ENCODE data around the gene SLC16A11. TPM values are rescaled to one million over a fixed set of nuclear protein-coding genes. Genes with fewer than 3 reads are reported as not detected.

SLC16A11 gene
- polyA plus RNA-seq, 3 donors from 2014 or later, result 1.2 to 3.9 (median 3.1) TPM

DNA sequence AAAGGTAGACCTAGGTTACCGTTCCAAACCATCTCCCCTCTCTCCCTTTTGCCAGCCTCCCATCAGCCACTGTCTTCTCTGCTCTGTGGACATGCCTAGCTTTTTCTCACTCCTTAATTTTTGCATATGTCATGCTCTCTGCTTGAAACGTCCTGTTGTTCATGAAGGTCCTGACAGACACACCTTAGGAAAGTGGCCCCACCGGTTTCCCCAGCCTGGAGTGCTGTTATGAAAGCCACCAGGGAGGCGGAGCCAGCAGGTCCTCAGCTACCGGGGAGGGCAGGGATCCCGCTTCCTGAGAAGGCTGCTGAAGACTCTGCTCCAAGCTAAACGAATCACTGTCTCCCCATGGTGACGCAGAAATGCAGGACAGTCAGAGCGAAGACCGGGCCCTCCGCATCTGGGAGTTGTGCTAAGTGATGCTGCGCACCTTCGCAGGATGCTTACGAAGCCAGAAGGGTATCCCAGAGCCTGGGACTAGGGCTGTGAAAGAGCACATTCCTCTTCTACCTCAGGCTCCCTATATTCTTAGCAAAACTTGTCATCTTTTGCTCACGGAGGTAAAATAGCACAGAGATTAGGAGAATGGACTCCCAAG lies 2.3 kb upstream of the SLC16A11 start:
- Mint-ChIP-seq H3K9me3 (no peaks in the 10 kb centered on the region), H3K4me1 (peaks cover 35 to 40% of the 10 kb centered on the region in 2 donors), H3K27me3 (ENCODE audit: low read depth in 3 of 3) (peaks cover 2 to 10% (median 6%) of the 10 kb centered on the region in 3 donors), H3K27ac (peak overlapping the region in 5 of 6 donors; percentile 10 to 91 (median 84)), H3K4me3 (peak overlapping the region; percentile 75 to 92 (median 85)), H3K36me3 (no peaks in the 10 kb centered on the region)
- no peak for DNase-seq

DNA sequence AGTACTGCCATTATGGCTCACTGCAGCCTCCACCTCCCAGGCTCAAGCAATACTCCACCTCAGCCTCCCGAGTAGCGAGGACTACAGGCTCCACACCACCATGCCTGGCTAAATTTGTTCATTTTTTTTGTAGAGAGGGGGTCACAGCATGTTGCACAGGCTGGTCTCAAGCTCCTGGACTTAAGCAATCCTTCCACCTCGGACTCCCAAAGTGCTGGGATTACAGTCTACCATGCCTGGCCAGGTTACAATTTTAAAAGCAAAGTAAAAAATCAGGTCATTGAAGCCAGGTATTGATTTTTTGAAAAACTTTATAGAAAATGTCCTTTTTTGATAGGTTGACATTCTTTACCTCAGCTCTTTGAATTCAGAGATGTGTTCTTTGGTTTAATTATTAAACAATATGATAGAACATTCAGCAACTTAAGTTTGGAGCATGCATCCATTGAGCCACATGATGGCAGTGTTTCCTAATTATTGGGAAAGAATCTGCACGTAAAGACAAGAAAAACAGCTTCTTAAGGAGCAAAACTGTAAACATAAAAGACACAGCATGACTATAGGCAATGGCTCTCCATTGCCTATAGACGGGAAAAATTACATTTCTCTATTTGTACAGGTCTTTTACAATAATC lies 1.7 kb upstream of the SLC16A11 start:
- Mint-ChIP-seq H3K4me1 (peaks cover 36 to 43% of the 10 kb centered on the region in 2 donors), H3K4me3 (peak overlapping the region; percentile 75 to 92 (median 85)), H3K27ac (peak overlapping the region in 2 of 6 donors; percentile 16 to 84), H3K9me3 (no peaks in the 10 kb centered on the region), H3K27me3 (ENCODE audit: low read depth in 3 of 3) (peaks cover 2 to 6% (median 6%) of the 10 kb centered on the region in 3 donors), H3K36me3 (no peaks in the 10 kb centered on the region)
- peak; percentile 54 to 64 (median 60) for DNase-seq

DNA sequence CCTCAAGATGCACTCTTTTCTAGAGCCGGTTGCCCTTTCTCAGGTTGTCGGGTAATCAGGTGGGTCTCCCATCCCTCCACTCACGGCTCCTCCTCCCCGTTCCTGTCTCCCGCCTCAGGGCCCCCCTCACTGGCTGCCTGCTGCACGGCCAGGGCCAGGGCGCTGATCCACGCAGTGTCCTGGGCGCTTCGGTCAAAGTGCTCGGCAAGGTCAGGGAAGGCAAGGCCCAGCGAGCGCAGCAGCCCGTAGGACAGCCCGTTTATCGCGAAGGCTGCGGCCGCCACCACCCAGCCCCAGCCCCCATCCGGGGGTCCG lies 753 bp downstream of the SLC16A11 start:
- DNase-seq, result no peak
- Mint-ChIP-seq H3K9me3 (no peaks in the 10 kb centered on the region), H3K36me3 (no peaks in the 10 kb centered on the region), H3K27ac (peak overlapping the region in 3 of 6 donors; percentile 35 to 80 (median 70)), H3K27me3 (ENCODE audit: low read depth in 3 of 3) (peaks cover 2 to 6% (median 5%) of the 10 kb centered on the region in 3 donors), H3K4me3 (peak overlapping the region; percentile 81 to 90 (median 87)), H3K4me1 (peaks cover 36 to 57% of the 10 kb centered on the region in 2 donors)

DNA sequence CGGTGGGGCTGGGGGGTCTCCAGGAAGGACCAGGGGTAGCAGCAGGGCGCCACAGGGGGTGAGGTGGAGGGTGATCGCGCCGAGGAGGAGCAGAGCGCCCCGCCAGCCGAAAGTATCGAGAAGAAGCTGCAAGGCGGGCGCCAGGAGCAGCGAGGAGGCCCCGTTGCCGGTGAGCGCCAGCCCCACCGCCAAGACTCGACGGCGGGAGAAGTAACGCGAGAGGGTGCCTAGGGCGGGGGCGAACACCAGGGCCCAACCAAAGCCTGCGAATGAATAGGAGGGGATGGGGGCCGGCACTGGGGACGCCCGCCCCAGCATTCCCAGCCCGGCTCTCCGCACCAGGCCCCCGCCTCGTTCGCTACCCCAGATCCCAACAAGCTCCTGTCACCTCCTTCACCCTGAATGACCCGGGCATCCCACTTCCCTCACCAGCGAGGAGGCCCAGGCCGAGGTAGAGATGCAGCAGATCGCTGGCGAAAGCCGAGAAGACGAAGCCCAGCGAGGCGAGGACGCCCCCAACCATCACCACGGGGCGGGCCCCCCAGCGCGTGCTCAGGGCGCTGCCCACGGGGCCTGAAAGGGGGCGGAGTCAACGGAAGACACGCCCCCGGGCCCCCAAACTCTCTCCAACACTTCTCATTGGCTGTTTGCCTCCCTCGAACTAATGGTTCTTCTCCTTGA lies 1.3 kb downstream of the SLC16A11 start:
- peak; percentile 61 to 64 (median 64) for DNase-seq
- Mint-ChIP-seq H3K4me1 (peaks cover 36 to 59% of the 10 kb centered on the region in 2 donors), H3K27me3 (ENCODE audit: low read depth in 3 of 3) (peaks cover 2 to 6% (median 5%) of the 10 kb centered on the region in 3 donors), H3K4me3 (peak overlapping the region; percentile 81 to 90 (median 87)), H3K27ac (peak overlapping the region; percentile 62 to 93 (median 88)), H3K36me3 (no peaks in the 10 kb centered on the region), H3K9me3 (no peaks in the 10 kb centered on the region)

DNA sequence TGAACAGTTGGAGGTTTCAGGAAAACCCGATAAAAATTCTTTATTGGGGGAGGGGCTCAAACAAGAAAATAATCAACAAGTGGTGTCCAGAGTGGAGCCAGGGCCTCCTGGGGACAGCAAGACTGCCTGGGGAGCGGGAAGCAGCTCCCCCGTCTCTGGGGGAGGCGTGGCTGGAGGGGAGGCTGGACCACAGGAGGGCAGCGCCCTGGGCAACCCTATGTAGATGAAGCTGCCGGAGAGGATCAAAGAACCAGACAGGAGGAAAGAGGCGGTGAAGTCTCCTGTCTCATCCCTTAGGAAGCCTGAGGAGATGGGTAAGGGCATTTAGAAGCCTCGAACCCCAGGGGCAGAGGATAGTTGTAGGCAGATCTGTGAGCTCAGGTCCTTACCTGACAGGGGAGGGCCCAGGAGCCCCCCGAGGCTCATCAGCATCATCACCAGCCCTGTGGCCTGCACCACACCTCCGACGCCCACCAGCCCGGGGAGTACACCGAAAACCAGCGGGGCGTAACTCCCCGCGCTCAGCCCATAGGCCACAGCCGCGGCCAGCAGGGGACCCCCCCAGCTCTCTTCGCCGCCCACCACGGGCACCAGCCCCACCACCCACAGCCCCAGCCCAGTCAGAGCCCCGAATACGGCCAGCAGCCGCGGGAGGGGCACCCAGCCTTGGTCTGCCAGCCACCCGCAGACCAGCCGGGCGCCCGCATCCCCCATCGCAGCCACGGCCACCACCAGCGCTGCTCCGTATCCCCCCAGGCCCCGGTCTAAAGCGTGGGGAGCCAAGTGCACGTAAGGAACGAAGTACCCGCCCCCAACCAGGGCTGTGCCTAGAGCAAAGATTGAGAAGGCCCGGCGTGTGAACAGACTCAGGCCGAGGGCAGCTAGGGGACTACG lies 2.0 kb downstream of the SLC16A11 start:
- peaks cover 2 to 4% (median 3%) of the 10 kb centered on the region in 3 donors for H3K27me3 Mint-ChIP-seq (ENCODE audit: low read depth in 3 of 3)
- peak overlapping the region; percentile 81 to 90 (median 87) for H3K4me3 Mint-ChIP-seq
- H3K9me3 Mint-ChIP-seq, result no peaks in the 10 kb centered on the region
- no peaks in the 10 kb centered on the region for H3K36me3 Mint-ChIP-seq
- peaks cover 32 to 52% of the 10 kb centered on the region in 2 donors for H3K4me1 Mint-ChIP-seq
- peak overlapping the region; percentile 78 to 93 (median 88) for H3K27ac Mint-ChIP-seq
- peak; percentile 48 to 54 (median 54) for DNase-seq

DNA sequence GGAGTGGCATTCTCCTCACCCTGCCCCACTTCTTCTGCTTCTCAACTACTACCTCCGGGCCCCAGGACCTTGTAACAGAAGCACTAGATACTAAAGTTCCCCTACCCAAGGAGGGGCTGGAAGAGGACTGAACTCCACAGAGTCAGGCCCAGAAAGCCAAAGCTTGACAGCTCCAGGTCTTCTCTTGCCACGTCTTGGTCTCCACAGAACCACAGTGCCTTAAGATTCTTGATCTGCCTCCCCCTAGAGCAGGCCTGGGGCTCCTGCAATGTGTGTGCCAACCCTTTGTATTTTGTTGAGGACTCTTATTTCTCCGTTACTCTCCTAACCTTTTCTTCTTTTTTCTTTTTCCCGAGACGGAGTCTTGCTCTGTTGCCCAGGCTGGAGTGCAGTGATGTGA lies 4.1 kb downstream of the SLC16A11 start:
- DNase-seq, result no peak
- Mint-ChIP-seq H3K9me3 (no peaks in the 10 kb centered on the region), H3K36me3 (no peaks in the 10 kb centered on the region), H3K27me3 (ENCODE audit: low read depth in 3 of 3) (peaks cover 2 to 8% (median 2%) of the 10 kb centered on the region in 3 donors), H3K4me1 (peaks cover 39 to 60% of the 10 kb centered on the region in 2 donors), H3K27ac (peak overlapping the region in 5 of 6 donors; percentile 16 to 84 (median 35)), H3K4me3 (no peak overlapping the region)

DNA sequence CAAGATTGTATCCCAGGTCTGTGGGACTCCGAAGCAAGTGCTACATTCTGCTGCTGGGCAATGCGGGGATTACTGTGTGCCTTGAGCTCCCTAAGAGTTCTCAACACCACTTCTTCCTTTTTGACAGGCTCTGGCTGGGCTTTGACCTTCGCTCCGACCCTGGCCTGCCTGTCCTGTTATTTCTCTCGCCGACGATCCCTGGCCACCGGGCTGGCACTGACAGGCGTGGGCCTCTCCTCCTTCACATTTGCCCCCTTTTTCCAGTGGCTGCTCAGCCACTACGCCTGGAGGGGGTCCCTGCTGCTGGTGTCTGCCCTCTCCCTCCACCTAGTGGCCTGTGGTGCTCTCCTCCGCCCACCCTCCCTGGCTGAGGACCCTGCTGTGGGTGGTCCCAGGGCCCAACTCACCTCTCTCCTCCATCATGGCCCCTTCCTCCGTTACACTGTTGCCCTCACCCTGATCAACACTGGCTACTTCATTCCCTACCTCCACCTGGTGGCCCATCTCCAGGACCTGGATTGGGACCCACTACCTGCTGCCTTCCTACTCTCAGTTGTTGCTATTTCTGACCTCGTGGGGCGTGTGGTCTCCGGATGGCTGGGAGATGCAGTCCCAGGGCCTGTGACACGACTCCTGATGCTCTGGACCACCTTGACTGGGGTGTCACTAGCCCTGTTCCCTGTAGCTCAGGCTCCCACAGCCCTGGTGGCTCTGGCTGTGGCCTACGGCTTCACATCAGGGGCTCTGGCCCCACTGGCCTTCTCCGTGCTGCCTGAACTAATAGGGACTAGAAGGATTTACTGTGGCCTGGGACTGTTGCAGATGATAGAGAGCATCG lies 5.6 kb downstream of the SLC16A11 start:
- peaks cover 46 to 74% of the 10 kb centered on the region in 2 donors for H3K4me1 Mint-ChIP-seq
- H3K36me3 Mint-ChIP-seq, result no peaks in the 10 kb centered on the region
- DNase-seq, result no peak

DNA sequence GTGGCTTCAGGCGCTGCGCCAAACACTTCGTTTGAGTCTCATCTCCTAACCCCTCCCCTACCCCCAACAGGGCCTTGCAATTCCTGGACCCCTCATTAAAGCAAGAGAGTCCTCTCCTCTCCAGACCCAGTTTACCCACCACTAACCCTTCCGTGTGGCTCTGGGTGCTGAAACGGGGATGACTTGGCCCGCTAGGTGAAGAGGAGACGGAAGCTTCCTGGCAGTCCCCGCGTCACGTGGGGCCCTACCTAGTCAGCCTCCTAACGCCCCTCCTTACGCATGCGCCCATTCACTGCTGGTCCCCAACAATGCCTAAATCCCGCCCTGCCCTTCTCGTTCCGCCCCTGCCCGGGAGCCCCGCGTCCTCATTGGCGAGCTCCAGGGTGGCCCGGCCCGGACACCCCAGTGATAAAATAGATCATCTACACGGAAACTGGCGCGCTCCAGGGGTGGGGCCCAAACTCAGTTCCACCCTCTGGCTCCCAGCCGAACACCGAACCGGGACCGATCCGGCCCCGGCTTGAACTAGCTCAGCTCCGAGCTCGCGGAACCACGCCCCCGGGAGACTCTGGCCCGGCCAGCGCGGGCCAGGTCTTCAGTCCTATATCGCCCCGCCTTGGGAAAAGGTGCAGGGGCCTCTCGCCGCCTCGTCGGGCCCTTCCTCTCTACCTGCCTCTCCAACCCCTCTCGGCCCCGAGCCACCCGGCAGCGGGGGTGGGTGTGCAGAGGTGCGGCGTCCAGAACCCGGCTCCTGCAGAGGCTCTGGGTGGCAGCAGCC lies 8.1 kb downstream of the SLC16A11 start, which contains the start of gene SLC16A13:
SLC16A13 (plus strand) TSS at position 425 of the 778 bp plus-strand sequence. CDS start 368 bp downstream, outside the sequence.
- H3K27ac Mint-ChIP-seq, result peak within 1 kb of the TSS; percentile 95 to 98 (median 97)
- peaks cover 53 to 76% of the 10 kb centered on the region in 2 donors for H3K4me1 Mint-ChIP-seq
- peaks cover 0 to 8% (median 0%) of the 10 kb centered on the region in 3 donors for H3K27me3 Mint-ChIP-seq (ENCODE audit: low read depth in 3 of 3)
- peak within 1 kb of the TSS; percentile 92 to 96 (median 94) for H3K4me3 Mint-ChIP-seq
- no peaks in the 10 kb centered on the region for H3K9me3 Mint-ChIP-seq
- H3K36me3 Mint-ChIP-seq, result no peaks in the 10 kb centered on the region
- peak; percentile 97 to 98 (median 98) for DNase-seq

More for the DNA sequence above, 5.6 kb downstream of the SLC16A11 start:
- Mint-ChIP-seq H3K27ac (peak overlapping the region in 3 of 6 donors; percentile 23 to 75 (median 51)), H3K27me3 (ENCODE audit: low read depth in 3 of 3) (peaks cover 2 to 8% (median 2%) of the 10 kb centered on the region in 3 donors), H3K9me3 (no peaks in the 10 kb centered on the region), H3K4me3 (peak overlapping the region; percentile 21 to 62 (median 50))

DNA sequence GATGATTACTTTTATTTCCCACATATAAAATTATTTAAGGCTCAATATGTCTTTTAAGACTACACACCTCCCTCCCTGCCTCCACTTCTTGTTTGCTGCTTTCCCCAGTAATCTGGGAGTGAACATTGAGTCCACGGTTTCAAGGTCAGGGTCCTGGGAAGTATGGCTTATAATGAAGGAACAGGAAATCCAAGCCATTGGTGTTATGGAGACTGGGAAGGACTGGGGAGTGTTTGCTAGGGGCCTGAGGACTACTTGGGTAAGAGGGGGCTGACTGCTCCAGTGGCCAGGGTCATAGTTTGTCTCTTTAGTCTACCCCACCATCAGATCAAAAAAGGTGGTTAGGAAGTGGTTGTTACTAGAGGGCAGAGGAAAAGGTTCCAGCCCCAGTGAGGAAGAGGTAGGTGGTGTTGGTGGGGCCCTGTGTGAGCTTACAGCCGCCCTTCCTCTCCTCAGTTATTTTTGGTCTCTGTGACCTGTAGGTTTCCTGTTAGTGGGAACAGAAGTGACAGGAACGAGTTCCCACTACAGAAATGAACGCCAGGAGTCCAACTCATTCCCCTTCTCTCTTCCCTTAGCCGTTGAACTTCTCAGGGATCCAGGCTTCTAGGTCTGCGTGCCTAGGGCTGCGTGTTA lies 8.8 kb downstream of the SLC16A11 start:
- H3K27ac Mint-ChIP-seq, result peak overlapping the region; percentile 95 to 98 (median 97)
- peaks cover 0 to 8% (median 0%) of the 10 kb centered on the region in 3 donors for H3K27me3 Mint-ChIP-seq (ENCODE audit: low read depth in 3 of 3)
- peaks cover 60 to 83% of the 10 kb centered on the region in 2 donors for H3K4me1 Mint-ChIP-seq

DNA sequence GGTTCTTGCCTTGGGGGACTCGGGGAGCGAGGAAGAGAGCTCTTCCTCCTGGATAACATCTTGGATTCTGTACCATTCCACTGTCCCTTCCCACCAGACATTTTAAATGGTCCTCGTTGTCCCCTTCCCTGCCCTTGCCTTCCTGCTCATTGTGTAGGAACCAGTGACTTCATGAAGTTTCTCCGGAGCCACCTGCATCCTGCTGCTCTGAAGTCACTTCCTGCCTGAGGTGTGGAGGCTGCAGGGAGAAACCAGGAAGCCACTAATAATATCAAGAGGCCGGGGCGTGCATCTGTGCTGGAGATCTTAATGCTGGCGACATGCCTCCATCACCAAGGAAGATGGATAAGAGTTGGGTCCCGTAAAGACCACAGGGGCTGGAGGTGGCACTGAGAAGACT lies 14.2 kb downstream of the SLC16A11 start:
- Mint-ChIP-seq H3K4me1 (peaks cover 77 to 89% of the 10 kb centered on the region in 2 donors), H3K27me3 (ENCODE audit: low read depth in 3 of 3) (peaks cover 0 to 3% (median 2%) of the 10 kb centered on the region in 3 donors), H3K4me3 (peak overlapping the region; percentile 48 to 66 (median 54)), H3K27ac (peak overlapping the region; percentile 4 to 86 (median 59)), H3K36me3 (no peaks in the 10 kb centered on the region), H3K9me3 (no peaks in the 10 kb centered on the region)
- DNase-seq, result no peak

More for the DNA sequence above, 8.8 kb downstream of the SLC16A11 start:
- DNase-seq, result peak; percentile 67 to 68 (median 68)
- H3K4me3 Mint-ChIP-seq, result peak overlapping the region; percentile 92 to 96 (median 94)
- H3K36me3 Mint-ChIP-seq, result no peaks in the 10 kb centered on the region
- no peaks in the 10 kb centered on the region for H3K9me3 Mint-ChIP-seq

DNA sequence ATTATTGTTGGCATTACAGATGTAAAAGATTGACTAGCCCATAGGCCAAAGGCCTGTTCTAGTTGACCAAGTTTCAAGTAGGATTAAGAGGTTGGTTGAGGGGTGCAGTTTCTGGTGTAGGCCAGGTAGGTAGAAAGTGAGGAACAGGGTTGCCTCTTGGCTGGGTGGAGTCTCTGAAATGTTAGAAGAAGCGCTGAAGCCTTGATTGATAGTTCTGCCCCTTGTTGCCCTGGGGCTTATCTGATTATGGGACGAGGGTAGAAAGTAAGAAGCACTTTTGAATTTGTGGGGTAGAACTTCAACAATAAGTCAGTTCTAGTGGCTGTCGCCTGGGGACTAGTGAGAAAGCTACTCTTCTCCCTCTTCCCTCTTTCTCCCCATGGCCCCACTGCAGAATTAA lies 14.8 kb downstream of the SLC16A11 start:
- peak overlapping the region; percentile 29 to 86 (median 59) for H3K27ac Mint-ChIP-seq
- DNase-seq, result no peak
- H3K9me3 Mint-ChIP-seq, result no peaks in the 10 kb centered on the region
- H3K36me3 Mint-ChIP-seq, result no peaks in the 10 kb centered on the region
- H3K4me1 Mint-ChIP-seq, result peaks cover 76 to 90% of the 10 kb centered on the region in 2 donors
- H3K27me3 Mint-ChIP-seq (ENCODE audit: low read depth in 3 of 3), result peaks cover under 1 to 6% (median 3%) of the 10 kb centered on the region in 3 donors
- peak overlapping the region in 4 of 5 donors; percentile 1 to 47 (median 10) for H3K4me3 Mint-ChIP-seq

All from immature natural killer cell (primary cell).